SIG-M5 treated with dmso at 0.1 percent for 504 hours (cell line): ENCODE results near the gene IDUA.
"Not testable (repeated sequence)": the region's sequence is repeated elsewhere in the genome, so short reads cannot be mapped to it uniquely, and the experiment has no call there.

ENCODE experiments used
- DNase-seq: peaks from one replicate; lab custom pipeline; 2025; ENCODE audit not compliant: unreplicated experiment; lab: John Stamatoyannopoulos, UW

Gene IDUA

DNA sequence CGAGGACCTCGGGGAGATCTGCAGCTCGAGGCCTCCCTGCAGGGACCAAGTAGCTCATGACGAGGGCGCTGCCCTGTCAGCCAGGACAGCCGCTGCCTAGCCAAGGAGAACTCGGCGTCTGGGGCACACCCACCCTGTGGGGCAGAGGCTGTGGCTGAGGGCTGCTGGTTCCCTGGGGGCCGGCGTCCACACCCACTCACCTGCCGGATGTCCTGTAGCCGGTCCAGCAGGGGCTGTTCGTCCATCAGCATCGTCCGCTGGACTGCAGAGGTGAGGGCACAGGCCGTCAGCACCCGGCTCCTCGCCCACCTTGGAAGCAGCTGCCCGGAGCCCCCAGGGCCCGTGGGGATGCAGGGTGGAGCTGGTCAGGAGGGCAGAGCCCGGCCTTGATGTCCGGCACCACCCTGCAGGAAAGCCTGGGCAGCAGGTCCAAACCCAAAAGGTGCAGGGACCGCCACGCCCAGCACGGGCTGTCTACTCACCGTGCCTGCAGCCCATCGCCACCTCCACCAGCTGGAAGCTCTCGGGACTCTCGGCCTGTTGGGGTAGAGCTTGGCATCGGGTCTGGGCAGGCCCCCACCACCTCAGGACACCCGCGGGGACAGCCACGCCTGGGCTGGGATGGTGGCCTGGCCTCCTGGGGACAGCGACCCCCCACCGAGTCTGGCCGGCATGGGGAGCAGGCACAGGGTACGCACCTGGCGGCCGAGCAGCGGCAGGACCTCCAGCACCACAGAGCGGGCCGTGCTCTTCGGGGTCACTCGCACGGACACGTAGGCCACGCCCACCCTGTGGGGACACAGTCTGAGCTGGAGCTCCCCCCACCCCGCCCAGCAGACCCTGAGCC is 20.4 kb upstream of the IDUA start:
- DNase-seq = no peak

DNA sequence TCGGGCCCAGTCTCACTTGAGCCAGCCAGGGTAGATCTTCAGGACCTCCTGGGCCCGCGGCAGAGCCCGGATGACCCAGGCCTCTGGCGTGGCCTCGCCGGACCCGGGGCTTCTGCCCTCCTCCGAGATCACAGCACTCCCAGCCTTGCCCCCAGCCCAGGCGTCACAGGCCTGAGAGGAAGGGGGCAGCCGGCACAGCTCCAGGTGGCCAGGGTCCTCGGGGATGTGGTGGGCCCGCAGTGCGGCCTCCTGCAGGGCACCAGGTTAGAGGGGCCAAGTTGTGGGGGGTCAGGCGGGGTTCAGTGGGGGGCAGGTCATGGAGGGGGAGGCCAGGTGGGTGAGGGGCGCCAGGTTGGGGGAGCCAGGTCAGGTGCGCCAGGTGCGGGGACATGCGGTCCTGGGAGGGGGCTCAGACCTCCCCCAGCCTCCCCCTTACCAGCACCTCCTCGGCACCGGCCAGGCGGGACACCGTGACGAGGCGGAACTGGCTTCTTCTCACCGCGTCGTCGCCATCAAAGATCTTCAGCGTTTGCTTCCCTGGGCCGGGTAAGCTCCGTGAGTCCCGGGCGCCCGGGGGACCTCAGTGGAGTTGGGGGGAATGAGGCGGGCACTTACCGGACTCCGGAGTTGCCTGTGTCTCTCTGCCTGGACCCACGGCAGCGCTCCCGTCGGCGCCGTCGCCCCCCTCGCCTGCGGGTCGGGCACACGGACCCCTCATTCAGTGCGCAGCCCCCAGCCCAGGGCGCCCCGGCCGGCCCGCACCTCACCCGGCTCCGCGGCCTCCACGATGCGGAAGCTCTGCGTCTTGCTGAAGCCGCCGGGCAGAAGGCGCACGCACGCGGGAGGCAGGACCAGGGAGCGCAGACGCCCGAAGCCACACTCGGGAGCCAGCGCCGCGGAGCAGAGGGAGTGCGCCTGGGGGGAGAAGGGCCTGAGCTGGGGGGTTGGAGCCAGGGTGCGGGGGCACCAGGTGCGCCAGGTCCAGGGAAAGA is 19.4 kb upstream of the IDUA start:
- no peak for DNase-seq

DNA sequence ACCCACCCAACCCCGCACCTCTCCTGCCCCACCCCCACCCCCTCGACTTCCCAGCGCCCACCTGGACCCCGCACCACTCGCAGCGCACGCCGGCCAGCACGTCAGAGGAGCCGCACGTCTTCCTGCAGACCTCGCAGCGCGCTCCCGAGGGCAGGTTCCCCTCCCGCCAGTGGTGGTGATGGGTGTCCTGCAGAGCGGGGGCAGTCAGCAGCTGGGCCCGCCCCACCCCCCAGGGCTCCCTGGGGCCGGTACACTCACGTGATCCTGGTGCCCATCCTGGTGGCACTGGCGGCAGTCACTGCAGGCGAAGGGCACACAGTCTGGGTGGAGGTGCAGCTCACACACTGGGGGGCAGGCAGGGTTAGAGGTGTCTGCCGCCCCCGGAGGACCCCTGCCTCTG is 18.6 kb upstream of the IDUA start:
- DNase-seq = no peak

DNA sequence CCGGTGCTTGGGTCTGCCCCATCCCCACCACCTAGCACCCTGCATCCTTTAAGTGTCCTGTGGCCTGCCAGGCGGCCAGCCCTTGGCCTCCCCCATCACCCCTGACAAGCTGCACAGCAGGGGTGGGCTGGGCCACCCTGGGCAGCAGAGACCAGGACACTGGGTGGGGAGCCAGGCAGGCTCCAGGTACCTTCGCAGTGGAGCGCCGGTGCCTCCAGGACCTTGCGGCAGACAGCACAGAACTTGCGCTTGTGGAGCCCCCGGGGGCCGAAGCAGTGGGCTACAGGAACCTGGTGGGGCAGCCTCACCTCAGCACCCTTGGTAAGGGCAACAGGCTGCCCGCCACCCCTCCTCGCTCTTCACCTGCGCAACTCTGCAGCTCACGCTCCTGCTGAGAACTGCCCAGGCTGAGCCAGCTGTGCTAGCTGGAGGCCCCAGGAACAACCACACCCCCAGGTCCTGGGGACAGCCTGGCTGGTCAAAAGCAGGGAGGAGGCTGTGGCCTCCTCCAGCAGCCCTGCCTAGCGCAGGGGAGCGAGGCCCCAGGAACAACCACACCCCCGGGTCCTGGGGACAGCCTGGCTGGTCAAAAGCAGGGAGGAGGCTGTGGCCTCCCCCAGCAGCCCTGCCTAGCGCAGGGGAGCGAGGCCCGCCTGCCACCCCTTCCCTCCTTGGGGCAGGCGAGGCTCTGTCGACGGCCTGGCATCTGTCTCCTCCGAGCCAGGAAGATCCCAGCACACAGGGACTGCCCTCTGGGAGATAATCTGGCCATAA is 18.0 kb upstream of the IDUA start:
- no peak for DNase-seq

DNA sequence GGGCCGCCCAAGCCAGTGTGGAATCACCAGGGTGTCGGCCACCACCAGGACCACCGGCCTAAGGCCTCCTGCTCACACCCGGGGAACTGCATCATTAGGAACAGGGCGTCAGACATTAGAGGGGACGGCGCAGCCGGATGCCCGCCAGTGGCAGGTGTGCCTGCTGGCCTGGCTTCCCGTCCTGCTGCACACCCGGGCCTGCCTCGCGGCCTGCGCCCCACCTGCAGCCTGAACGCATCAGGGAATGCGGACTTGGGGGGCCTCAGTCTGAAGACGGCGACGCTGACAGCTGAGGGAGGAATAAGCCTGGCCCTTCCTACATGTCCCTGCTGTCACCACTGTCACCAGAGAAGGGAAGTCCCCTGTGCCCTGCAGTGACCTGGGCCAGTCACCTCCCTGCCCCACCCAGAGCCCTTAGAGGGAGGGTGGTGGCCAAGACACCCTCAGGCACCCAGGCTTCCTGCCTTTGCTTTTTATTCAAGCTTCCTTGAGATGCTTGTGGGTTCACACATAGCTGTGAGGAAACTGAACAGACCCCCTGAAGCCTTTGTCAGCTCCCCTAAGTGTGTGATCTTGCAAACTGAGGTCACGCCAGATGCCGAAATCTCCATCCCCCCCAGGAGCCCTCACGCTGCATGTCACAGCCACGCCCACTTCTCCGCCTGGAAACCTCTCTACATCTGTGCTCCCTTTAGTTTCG is 16.6 kb upstream of the IDUA start:
- DNase-seq = no peak

DNA sequence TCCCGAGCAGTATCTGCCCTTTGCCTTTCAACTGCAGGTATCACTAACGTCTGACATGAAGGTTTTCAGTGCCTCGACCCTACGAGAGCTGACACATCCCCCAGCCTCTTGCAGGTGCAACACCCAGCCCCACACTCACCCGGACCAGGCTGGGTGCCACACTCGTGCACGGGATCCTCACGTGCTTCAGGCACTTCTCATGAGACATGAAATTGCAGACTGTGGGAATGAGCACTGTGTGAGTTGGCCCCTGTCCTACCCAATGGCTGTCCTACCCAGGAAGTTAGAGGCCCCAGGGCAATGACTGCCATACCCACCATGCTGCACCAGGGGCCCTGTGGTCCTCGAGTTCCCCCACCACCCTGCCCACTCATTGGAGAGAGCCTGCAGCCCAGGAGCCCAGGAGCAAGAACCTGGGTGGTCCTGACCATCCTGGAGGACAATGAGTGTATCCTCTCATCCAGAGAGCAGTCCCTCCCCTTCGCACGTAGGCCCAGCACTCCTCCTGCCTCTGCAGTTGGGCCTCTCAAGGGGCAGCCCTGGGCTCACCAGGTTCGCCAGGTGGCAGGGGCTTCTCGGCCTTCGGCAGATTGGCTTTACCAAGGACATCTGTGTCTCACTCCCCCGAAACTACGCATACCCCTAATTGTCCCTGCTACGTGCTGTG is 15.9 kb upstream of the IDUA start:
- DNase-seq = no peak

DNA sequence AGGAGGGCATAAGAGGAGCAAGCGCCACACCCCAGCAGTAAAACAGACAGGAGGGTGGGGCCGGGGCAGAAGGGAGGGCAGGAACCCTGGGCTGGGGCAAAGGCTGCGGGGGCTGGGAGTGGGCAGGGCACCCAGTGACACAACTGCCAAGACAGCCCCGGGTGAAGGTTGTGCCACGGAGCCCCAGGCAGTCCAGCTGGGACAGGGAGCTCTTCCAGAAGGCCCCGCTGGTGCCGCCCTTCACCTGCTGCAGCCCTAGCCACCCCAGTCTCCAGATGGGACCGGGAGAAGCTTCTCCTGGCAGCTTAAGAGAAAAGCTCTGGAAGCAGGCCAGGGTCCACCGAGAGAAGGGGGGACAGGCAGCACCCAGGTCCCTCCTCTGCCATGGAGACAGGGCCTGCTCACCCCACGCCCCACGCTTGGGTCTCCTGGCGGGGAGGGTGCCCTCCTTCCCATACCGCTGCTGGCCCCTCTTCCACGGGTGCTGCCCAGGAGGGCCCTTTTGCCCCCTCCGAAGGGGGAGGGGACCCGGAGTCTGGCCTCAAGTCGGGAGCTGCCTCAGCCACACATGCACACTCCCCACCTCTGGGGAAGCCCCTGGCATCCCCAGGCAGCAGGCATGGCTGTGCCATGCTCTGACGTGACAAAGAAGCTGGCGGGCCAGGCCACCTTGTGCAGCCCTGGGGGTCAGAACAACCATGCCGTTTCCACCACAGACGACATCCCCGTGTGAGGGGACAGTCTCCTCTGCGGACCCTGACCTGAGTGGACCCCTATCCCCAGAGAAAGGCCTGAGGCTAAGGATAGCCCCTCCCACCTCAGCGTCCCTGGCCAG is 15.0 kb upstream of the IDUA start:
- no peak for DNase-seq

DNA sequence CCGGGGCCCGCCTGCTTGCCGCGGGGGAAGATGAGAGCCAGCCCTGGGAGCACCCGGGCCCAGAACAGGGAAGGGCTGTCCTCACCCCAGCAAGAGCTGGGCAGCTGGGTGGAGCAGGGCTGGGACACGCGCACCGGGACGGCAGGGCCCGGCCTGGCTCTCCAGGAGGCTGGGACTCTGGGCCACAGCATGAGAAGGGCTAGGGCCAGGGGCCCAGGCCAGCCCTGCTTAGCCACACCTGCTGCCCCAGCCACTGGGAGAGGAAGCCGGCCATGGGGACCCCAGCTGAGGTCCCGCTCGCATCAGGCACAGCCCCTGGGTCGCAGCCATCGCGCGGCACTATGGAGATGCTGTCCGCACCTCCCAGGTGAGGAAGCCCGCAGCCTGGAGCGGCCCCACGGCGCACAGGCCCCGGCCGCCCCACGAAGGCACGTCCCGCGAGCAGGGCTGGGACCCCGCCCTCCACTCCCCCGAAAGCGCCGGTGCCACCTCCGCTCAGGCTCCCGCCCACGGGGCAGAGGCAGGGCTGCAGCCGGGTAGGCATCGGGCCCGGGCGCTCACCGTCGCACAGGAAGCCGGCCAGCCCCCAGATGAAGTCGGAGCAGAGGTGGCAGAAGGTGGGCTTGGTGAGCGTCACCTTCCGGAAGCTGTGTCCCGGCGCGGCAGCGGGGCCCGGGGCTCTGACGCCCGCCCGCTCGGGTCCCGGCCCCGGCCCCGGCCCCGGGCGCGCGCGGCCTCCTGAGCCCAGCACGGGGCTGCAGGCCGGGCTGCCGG is 14.0 kb upstream of the IDUA start:
- DNase-seq = no peak

DNA sequence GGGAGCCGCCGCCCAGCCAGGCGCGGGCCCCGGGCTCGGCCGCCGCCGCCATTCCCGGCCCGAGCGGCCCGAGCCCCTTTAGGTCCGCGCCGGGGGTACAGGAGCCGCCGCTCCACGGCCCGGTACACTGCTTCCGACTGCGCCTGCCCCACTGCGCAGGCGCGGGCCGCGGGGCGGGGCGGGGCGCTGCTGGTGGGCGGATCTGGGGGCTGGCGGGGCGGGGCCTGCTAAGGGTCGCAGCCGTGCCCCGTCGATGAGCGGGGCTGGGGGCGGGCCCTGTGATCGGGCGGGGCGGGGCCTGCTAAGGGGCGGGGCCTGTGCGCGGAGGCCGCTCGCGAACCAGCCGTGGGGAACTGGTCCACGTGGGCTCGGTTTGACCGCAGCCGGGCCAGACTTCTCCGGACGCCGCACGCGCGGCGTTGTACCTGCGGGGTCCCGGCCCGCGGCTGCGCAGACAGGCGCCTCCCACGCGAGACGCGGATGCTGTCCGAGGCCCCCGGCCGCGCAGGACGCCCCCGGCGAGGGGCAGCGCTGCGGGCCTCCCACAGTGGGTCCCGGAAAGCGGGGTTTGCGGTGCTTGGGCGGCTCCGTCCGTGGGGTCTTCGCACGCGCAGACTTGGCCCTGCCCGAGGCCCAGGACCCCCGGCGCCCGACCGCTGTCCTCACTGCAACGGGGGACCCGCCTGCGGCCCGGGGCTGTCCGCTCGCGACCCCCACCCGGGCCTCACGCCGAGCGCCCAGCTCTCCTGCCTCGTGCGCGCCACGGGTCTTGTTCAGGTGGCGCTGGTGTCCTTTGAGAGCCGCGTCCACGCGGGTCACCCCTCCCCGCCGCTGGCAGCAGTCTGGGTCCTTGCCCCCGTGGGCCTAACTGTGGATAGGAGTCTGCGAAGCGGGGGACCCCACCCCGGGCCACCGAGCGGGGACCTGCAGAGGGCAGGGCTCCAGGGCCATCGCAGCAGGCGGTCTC is 13.1 kb upstream of the IDUA start, which contains the start of gene DGKQ:
TSS of gene DGKQ (minus strand) at position 139 of the 967 bp plus-strand sequence. CDS start at position 52, 87 bp downstream.
- peak; percentile 54 for DNase-seq

DNA sequence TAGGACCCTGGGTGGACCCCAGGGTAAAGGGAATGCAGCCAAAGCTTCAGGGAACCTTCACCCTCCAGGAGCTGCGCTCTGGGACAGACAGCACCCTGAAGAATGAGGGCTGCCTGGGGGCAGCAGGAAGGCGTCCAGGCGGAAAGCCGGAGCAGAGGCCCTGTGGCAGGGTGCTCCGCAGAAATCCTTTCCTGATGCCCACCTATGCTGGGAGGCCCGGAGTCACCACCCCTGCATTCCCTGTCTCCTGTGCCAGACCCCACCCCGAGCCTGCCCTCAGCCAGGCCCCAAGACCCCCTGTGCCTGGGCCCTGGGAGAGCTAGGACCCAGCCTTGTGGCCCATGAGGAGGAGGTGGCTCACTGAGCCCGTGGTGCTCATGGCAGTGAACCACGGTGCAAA is 12.2 kb upstream of the IDUA start:
- DNase-seq = no peak

DNA sequence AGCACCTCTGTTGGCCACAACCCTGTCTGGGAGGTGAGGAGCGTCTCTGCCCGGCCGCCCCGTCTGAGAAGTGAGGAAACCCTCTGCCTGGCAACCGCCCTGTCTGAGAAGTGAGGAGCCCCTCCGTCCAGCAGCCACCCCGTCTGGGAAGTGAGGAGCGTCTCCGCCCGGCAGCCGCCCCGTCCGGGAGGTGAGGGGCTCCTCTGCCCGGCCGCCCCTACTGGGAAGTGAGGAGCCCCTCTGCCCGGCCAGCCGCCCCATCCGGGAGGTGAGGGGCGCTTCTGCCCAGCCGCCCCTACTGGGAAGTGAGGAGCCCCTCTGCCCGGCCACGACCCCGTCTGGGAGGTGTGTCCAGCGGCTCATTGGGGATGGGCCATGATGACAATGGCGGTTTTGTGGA is 10.8 kb upstream of the IDUA start:
- not testable (repeated sequence) for DNase-seq

DNA sequence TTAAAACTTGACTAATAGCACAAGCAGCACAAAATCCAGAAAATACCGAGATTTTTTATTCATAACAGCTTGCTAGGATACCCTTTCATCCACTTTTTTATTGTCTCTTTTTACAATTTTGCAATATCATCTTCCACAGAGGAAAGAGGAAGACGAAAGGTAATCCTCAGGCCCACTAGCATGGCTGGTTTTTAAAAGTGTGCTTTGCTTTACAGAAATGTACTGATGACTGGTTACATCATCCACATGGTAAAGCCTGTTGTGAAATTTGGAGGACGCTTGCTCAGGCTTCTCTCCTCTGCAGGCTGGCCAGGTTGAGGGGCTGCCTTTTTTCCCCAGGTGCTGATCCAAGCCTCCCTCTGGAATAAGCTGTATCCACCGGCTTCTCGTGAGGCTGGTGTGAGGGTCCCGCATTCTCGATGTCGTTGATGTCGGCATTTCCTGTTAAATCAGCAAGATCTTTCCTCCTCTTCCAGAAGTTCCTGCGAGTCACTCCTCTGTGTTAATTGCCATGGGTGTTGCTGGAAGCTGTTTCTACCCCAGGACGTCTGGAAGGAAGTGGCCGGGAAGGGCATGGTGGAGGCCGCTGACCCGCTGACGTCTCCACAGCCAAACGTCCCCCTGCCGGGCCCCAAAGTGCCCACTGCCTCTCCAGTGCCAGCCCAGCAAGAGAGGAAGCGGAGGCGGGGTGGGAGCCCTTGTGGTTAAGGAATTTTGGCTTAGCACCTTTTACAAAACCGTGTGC is 7.7 kb upstream of the IDUA start:
- peak; percentile 94 for DNase-seq

DNA sequence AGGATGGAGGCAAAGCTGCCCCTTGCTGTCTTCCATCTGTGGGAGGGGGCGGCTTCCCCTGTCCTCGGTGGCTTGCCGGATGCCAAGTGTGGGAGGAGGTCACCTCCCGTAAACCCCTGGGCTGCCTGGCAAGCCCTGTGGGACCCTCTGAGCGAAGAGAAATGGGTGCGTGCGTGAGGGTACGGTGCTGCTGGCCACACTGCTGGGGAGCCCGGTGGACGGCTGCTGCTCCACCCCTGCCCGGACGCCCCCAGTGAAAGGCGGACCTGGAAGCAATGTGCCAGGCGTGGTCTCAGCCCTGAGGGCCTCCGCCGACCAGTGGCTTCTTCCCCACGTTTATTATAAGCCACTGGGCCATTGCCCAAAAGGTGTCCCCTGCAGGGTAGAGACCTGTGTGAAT is 4.6 kb upstream of the IDUA start:
- DNase-seq = no peak

DNA sequence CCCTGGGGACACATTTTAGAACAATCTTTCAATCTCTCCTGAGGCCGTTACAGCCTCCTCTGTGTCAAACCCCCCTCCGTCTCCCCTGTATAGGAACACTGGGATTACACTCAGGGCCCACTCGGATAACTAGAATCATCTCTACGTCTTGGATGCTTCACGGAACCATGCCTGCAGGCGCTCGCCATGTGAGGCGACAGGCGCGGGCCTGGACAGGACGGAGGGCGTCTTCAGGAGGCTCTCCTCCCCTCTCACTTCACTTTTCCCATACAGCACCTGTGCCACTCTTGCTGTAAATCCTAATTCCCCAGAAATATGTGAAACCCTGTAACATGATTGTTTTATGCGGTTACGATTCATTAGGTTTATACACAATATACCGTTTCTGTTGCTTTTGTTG is 4.0 kb upstream of the IDUA start:
- no peak for DNase-seq

DNA sequence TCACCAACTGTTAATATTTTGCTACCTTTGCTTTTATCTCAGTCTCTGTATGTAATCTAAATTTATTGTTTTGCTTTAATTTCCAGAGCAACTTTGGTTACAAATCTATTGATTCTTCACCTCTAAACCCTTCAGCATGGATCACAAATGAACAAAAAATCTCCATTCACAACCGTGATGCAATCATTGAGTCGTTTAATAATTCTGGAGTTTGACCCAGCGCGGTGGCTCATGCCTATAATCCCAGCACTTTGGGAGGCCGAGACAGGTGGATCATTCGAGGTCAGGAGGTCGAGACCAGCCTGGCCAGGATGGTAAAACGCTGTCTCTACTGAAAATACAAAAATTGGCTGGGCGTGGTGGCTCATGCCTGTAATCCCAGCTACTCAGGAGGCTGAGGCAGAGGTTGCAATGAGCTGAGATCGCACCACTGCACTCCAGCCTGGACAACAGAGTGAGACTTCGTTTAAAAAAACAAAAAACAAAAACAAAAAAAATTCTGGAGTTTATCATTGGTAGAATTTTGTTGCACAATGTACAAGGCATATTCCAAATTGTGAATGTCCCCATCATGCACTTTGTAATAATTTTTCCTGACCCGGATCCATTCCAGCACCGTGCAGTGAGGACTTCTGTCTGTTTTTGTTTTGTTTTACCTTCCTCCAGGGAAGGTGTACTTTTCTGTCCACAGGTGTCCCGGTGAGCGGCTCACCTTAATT is 2.3 kb upstream of the IDUA start:
- DNase-seq = no peak
